ENCODE results near the gene BASP1.

BASP1 gene

GRCh38 chr5:17216974-17217492, 398 bp upstream of the BASP1 start:
- DNase-seq (ENCODE audit: low spot score) (peak; percentile 73), ATAC-seq (ENCODE audit: low read depth) (no peak; the same call in 1 of the 3 replicates)
- Histone ChIP-seq H3K9me3 (ENCODE audit: severe bottlenecking) (no peaks in the 10 kb centered on the region), H3K4me1 (ENCODE audit: insufficient read depth, poor library complexity, severe bottlenecking) (peaks cover 28% of the 10 kb centered on the region), H3K4me3 (ENCODE audit: severe bottlenecking) (peak overlapping the region; percentile 100), H3K27ac (ENCODE audit: poor library complexity, severe bottlenecking) (peak overlapping the region; percentile 70), H3K36me3 (ENCODE audit: low read depth) (peaks cover 28% of the 10 kb centered on the region), H3K27me3 (ENCODE audit: insufficient read depth, poor library complexity, severe bottlenecking) (no peaks in the 10 kb centered on the region)
- no peak for TF ChIP-seq CTCF (IDR thresholded peaks at IDR 0.05; ENCODE audit: poor library complexity, severe bottlenecking)

- Histone ChIP-seq H3K27ac (ENCODE audit: poor library complexity, severe bottlenecking) (peak overlapping the region; percentile 70), H3K27me3 (ENCODE audit: insufficient read depth, poor library complexity, severe bottlenecking) (no peaks in the 10 kb centered on the region), H3K4me3 (ENCODE audit: severe bottlenecking) (peak overlapping the region; percentile 100), H3K9me3 (ENCODE audit: severe bottlenecking) (no peaks in the 10 kb centered on the region), H3K36me3 (ENCODE audit: low read depth) (peaks cover 38% of the 10 kb centered on the region), H3K4me1 (ENCODE audit: insufficient read depth, poor library complexity, severe bottlenecking) (peaks cover 43% of the 10 kb centered on the region)
- no peak for TF ChIP-seq CTCF (IDR thresholded peaks at IDR 0.05; ENCODE audit: poor library complexity, severe bottlenecking)
- peak; percentile 17 for ATAC-seq (ENCODE audit: low read depth)
- DNase-seq (ENCODE audit: low spot score) = peak; percentile 72
These were observed 1.0 kb downstream of the BASP1 start for GRCh38 chr5:17218353-17219005.

- Histone ChIP-seq H3K27ac (ENCODE audit: poor library complexity, severe bottlenecking) (peak overlapping the region; percentile 70), H3K4me1 (ENCODE audit: insufficient read depth, poor library complexity, severe bottlenecking) (peaks cover 48% of the 10 kb centered on the region), H3K4me3 (ENCODE audit: severe bottlenecking) (peak overlapping the region; percentile 100), H3K36me3 (ENCODE audit: low read depth) (peaks cover 44% of the 10 kb centered on the region), H3K27me3 (ENCODE audit: insufficient read depth, poor library complexity, severe bottlenecking) (no peaks in the 10 kb centered on the region), H3K9me3 (ENCODE audit: severe bottlenecking) (no peaks in the 10 kb centered on the region)
- DNase-seq (ENCODE audit: low spot score) = peak; percentile 72
- ATAC-seq (ENCODE audit: low read depth) = peak; percentile 17; the same call in 1 of the 3 replicates
- no peak for TF ChIP-seq CTCF (IDR thresholded peaks at IDR 0.05; ENCODE audit: poor library complexity, severe bottlenecking)
These were observed 1.6 kb downstream of the BASP1 start for GRCh38 chr5:17219006-17219422.

GRCh38 chr5:17219469-17219868, 2.0 kb downstream of the BASP1 start:
- Histone ChIP-seq H3K9me3 (ENCODE audit: severe bottlenecking) (no peaks in the 10 kb centered on the region), H3K4me1 (ENCODE audit: insufficient read depth, poor library complexity, severe bottlenecking) (peaks cover 53% of the 10 kb centered on the region), H3K4me3 (ENCODE audit: severe bottlenecking) (peak overlapping the region; percentile 100), H3K27ac (ENCODE audit: poor library complexity, severe bottlenecking) (peak overlapping the region; percentile 70), H3K36me3 (ENCODE audit: low read depth) (peaks cover 48% of the 10 kb centered on the region), H3K27me3 (ENCODE audit: insufficient read depth, poor library complexity, severe bottlenecking) (no peaks in the 10 kb centered on the region)
- ATAC-seq (ENCODE audit: low read depth) (no peak), DNase-seq (ENCODE audit: low spot score) (no peak)
- no peak for TF ChIP-seq CTCF (IDR thresholded peaks at IDR 0.05; ENCODE audit: poor library complexity, severe bottlenecking)

- Histone ChIP-seq H3K27ac (ENCODE audit: poor library complexity, severe bottlenecking) (no peak overlapping the region), H3K27me3 (ENCODE audit: insufficient read depth, poor library complexity, severe bottlenecking) (no peaks in the 10 kb centered on the region), H3K9me3 (ENCODE audit: severe bottlenecking) (no peaks in the 10 kb centered on the region), H3K36me3 (ENCODE audit: low read depth) (peaks cover 52% of the 10 kb centered on the region), H3K4me3 (ENCODE audit: severe bottlenecking) (no peak overlapping the region), H3K4me1 (ENCODE audit: insufficient read depth, poor library complexity, severe bottlenecking) (peaks cover 58% of the 10 kb centered on the region)
- no peak for TF ChIP-seq CTCF (IDR thresholded peaks at IDR 0.05; ENCODE audit: poor library complexity, severe bottlenecking)
- ATAC-seq (ENCODE audit: low read depth) (no peak), DNase-seq (ENCODE audit: low spot score) (no peak)
These were observed 2.6 kb downstream of the BASP1 start for GRCh38 chr5:17219992-17220391.
